Mammary epithelial cell (primary cell): ENCODE results near the gene CAB39L.

Experiments used
- EZH2 ChIP-seq: IDR thresholded peaks from 2 replicates; pipeline ENCODE4 v1.6.1; 2012; ENCODE audit warnings: low read length, inconsistent platforms, borderline replicate concordance
- TF ChIP-seq, protein P1 (sequence below), 2 donors: IDR thresholded peaks in 1 of 2; conservative IDR thresholded peaks in 1 of 2; 2 replicates each; pipeline ENCODE4 v1.5.1; 2011 to 2012; ENCODE audit warnings: inconsistent platforms in 2 of 2, low read length in 2 of 2, mild to moderate bottlenecking in 2 of 2, control low read depth in 1 of 2, low read depth in 1 of 2; ENCODE audit not compliant: insufficient read depth in 1 of 2; ENCODE audit errors: extremely low read depth in 1 of 2

DNA sequence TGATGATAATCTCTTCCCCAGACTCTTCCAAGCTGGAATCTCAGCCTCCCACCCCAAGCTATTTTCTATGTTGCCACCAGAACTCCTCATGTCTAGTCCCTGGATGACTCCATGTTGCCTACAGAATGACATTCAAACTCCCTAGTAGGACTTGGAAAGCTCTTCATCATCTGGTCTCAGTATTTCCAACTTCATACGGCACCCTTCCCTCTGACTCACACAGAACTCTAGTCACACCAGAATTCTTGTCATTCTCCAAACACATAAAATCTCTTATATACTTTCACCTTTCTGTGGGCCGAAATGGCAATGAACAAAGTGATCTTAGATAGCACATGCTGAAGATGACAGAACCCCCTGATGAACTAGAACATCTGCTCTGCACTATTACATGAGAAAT is 86.2 kb downstream of the CAB39L start:
- TF ChIP-seq, protein P1, sequence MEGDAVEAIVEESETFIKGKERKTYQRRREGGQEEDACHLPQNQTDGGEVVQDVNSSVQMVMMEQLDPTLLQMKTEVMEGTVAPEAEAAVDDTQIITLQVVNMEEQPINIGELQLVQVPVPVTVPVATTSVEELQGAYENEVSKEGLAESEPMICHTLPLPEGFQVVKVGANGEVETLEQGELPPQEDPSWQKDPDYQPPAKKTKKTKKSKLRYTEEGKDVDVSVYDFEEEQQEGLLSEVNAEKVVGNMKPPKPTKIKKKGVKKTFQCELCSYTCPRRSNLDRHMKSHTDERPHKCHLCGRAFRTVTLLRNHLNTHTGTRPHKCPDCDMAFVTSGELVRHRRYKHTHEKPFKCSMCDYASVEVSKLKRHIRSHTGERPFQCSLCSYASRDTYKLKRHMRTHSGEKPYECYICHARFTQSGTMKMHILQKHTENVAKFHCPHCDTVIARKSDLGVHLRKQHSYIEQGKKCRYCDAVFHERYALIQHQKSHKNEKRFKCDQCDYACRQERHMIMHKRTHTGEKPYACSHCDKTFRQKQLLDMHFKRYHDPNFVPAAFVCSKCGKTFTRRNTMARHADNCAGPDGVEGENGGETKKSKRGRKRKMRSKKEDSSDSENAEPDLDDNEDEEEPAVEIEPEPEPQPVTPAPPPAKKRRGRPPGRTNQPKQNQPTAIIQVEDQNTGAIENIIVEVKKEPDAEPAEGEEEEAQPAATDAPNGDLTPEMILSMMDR (conservative IDR thresholded peaks at IDR 0.05 in 1 of 2, IDR thresholded peaks at IDR 0.05 in 1 of 2; ENCODE audit: extremely low read depth in 1 of 2, insufficient read depth in 1 of 2, low read depth in 1 of 2, low read length in 2 of 2), result no peak
- no peak for TF ChIP-seq EZH2
